NOMO-1 (cell line): ENCODE measurements around the gene LRRTM4.

Experiments
- DNase-seq, 2 experiments: peaks; one replicate each; lab custom pipeline; 2025; ENCODE audit not compliant: unreplicated experiment in 2 of 2; lab: John Stamatoyannopoulos, UW

The LRRTM4 gene

GRCh38 chr2:77328134-77328931, 193.8 kb downstream of the LRRTM4 start:
- no peak for DNase-seq

GRCh38 chr2:77325395-77325794, 196.8 kb downstream of the LRRTM4 start:
- DNase-seq = no peak

GRCh38 chr2:77322431-77322830, 199.7 kb downstream of the LRRTM4 start:
- no peak for DNase-seq

GRCh38 chr2:77314721-77315120, 207.5 kb downstream of the LRRTM4 start:
- DNase-seq = no peak

- no peak for DNase-seq
Measured at GRCh38 chr2:77310416-77310815, 211.8 kb downstream of the LRRTM4 start.

- no peak for DNase-seq
Measured at GRCh38 chr2:77309725-77310124, 212.5 kb downstream of the LRRTM4 start.

- no peak for DNase-seq
Measured at GRCh38 chr2:77301441-77301840, 220.7 kb downstream of the LRRTM4 start.

- no peak for DNase-seq
Measured at GRCh38 chr2:77296791-77297190, 225.4 kb downstream of the LRRTM4 start.

DNA sequence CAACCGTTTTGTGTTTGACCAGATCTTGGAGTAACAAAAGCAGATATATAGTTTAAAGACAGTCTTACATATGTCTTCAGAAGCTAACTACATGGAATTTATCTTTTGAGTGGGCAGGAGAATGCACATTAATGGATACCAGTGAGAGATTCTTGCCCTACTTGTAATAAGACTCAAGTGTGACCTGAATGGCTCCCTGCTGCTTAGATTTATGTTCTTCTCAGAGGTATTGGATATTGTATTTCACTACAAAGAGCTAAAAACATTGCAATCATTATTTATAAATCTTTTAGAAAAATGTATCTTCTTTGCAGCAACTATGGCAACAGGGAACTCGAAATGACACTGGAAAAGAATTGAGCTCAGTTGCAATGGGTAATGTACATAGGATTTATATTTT, 227.7 kb downstream of the LRRTM4 start:
- DNase-seq = no peak

DNA sequence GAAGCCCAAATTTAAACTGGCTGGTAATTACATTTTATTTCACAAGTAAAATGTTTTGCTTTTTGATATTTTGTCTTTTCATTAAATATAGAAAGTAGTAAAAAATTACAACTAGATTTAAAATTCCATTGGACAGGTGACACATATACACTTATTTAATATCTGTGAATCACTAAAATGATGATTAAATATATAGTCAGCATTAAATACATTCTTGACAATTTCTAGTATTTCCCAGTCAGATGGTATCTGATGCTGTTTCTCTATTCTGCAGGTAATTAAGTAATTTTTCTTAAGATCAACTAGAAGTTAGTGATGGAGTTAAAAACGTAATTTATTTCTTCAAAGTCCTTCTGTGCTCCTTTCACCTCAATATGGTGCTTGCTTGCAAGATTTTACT, 237.8 kb downstream of the LRRTM4 start:
- DNase-seq = no peak

DNA sequence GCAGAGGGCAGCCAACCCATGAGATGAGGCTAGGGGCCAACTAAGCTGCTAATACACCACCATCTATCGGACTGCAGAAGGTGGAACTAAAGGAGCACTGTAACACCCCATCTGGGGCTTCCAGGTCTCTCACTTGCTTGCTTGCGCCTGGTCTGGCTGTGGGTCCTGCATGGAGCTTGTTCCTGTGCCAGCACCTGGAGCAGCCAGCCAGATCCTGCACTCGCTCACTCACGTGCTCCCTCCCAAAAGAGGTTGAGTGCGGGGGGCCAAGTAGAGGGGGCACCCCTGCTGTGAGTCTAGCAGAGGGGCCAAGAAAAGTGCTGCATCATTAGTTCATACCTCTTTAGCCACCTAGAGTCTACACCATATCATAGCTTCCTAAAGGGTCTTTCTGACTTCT, 250.9 kb downstream of the LRRTM4 start:
- no peak for DNase-seq

- peak; percentile 51 to 88 for DNase-seq
Measured at GRCh38 chr2:77270433-77270832, 251.7 kb downstream of the LRRTM4 start.

- no peak for DNase-seq
Measured at GRCh38 chr2:77268626-77269025, 253.6 kb downstream of the LRRTM4 start.

- no peak for DNase-seq
Measured at GRCh38 chr2:77232909-77233425, 289.2 kb downstream of the LRRTM4 start.

- no peak for DNase-seq
Measured at GRCh38 chr2:77228391-77228790, 293.8 kb downstream of the LRRTM4 start.

GRCh38 chr2:77210725-77211124, 311.5 kb downstream of the LRRTM4 start:
- DNase-seq = no peak

DNA sequence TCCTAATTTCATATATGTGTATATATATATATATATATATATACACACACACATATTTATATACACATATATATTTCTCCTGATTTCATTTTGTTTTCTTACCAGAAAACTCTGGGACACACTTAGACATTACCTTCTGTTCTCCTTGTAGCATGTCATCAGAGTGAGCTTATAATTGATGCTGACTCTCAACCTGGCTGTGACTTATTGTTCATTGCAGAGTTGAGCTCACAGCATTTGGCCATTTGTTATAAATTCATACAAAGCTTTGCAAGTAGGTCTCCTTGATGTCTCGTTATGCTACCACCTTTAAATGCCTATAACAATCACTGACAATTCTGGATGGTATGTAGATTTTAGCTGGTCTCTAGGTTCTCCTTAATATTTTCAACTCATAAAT, 314.8 kb downstream of the LRRTM4 start:
- DNase-seq = no peak

DNA sequence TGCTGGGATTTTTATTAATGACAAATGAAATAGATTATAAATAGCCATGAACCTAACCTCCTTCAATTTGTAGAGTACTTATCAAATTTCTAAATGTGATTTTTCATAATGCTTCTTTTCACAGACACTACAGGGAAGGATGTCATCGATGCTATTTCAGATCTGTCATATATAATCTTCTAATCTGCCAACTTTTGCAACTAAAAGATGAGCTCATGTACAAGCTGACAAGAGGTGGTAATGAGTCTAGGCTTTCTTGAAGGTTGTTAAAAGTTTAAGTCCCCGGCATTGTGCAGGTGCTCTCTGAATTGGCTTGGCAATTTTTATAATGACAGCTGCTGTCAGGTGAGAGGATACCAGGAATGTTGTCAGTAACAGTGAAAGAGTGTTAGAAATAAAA, 320.4 kb downstream of the LRRTM4 start:
- DNase-seq = no peak

- no peak for DNase-seq
Measured at GRCh38 chr2:77199411-77199810, 322.8 kb downstream of the LRRTM4 start.

DNA sequence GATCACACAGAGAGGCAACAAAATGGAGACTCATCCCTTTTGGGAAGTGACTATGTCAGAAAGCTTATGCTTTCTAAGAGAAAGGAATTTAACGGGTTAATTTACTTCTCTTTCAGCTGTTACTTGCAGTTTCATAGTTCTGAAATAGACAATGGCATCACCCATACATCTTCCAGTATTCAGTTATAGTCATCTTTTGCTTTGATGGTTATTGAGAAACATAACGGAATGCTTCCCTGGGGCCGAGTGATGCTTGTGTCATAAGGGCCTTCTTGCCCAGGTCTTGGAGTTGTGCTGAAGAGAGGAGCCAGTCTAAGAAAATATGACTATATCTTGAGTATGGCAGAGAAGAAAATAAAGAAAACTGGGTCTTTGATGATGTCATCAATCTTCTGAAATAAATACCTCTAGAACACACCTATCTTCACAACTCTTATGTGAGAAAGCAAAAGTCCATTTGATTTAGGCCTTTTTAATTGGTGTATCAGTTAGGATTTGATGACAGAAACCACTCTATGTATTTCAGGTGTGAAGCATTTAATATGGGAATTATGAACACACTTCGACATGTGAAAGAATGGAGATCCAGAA, 328.2 kb downstream of the LRRTM4 start:
- peak in 1 of 2 experiments; percentile 4 for DNase-seq

- DNase-seq = no peak
Measured at GRCh38 chr2:77192811-77193289, 329.3 kb downstream of the LRRTM4 start.

GRCh38 chr2:77191665-77192064, 330.5 kb downstream of the LRRTM4 start:
- no peak for DNase-seq
